ENCODE measurements around the gene CSNK1A1. TPM values are rescaled to one million over a fixed set of nuclear protein-coding genes. Genes with fewer than 3 reads are reported as not detected.

Gene CSNK1A1
- total and polyA plus RNA-seq, 4 donors: 43.0 to 108 (median 78.2) TPM

- Histone ChIP-seq H3K4me1 (ENCODE audit: control insufficient read depth in 4 of 4, insufficient read depth in 4 of 4, low read length in 3 of 4) (peaks cover 0 to 26% (median 14%) of the 10 kb centered on the region in 4 donors), H3K9me3 (ENCODE audit: control insufficient read depth in 4 of 4, low read length in 3 of 4) (no peaks in the 10 kb centered on the region)
- 83% methylated on average over 5 of the region's 5 CpGs for WGBS
Observed at GRCh38 chr5:149578896-149579295, 27.7 kb upstream of the CSNK1A1 start.

GRCh38 chr5:149576021-149576420 is 24.8 kb upstream of the CSNK1A1 start:
- no peak for DNase-seq (ENCODE audit: low spot score)
- H3K27ac ChIP-seq (ENCODE audit: low read depth in 1 of 2, low read length in 2 of 2): no peak overlapping the region
- no peaks in the 10 kb centered on the region for H3K27me3 ChIP-seq (ENCODE audit: control insufficient read depth in 4 of 4, insufficient read depth in 4 of 4, low read length in 3 of 4)
- H3K9me3 ChIP-seq (ENCODE audit: control insufficient read depth in 4 of 4, low read length in 3 of 4): no peaks in the 10 kb centered on the region
- H3K36me3 ChIP-seq (ENCODE audit: control insufficient read depth in 4 of 4, insufficient read depth in 3 of 4, low read depth in 1 of 4, low read length in 3 of 4): no peaks in the 10 kb centered on the region
- no peak overlapping the region for H3K4me3 ChIP-seq (ENCODE audit: low read depth in 1 of 3, low read length in 3 of 3)
- TF ChIP-seq REST (IDR thresholded peaks at IDR 0.05) (no peak), GABPA (IDR thresholded peaks at IDR 0.05 in 1 of 2, conservative IDR thresholded peaks at IDR 0.05 in 1 of 2) (no peak), HNF4G (IDR thresholded peaks at IDR 0.05) (no peak), JUND (IDR thresholded peaks at IDR 0.05) (no peak), EGR1 (IDR thresholded peaks at IDR 0.05; ENCODE audit: low read depth in 2 of 2) (no peak), YY1 (IDR thresholded peaks at IDR 0.05) (no peak), RAD21 (IDR thresholded peaks at IDR 0.05) (no peak), TAF1 (conservative IDR thresholded peaks at IDR 0.05) (no peak), FOXA1 (IDR thresholded peaks at IDR 0.05) (no peak), MAX (IDR thresholded peaks at IDR 0.05) (no peak), HNF4A (conservative IDR thresholded peaks at IDR 0.05) (no peak), RXRA (IDR thresholded peaks at IDR 0.05) (no peak), ZBTB33 (IDR thresholded peaks at IDR 0.05) (no peak), FOXA2 (IDR thresholded peaks at IDR 0.05) (no peak), SP1 (IDR thresholded peaks at IDR 0.05) (no peak), ATF3 (IDR thresholded peaks at IDR 0.05) (no peak), CTCF (IDR thresholded peaks at IDR 0.05; ENCODE audit: low read depth, low read length, missing input control) (no peak), NR2F2 (IDR thresholded peaks at IDR 0.05) (no peak)
- H3K4me1 ChIP-seq (ENCODE audit: control insufficient read depth in 4 of 4, insufficient read depth in 4 of 4, low read length in 3 of 4): peaks cover 0 to 3% (median 0%) of the 10 kb centered on the region in 4 donors
- no peak overlapping the region for H3K9ac ChIP-seq (ENCODE audit: low read depth in 1 of 2, low read length in 2 of 2)
- 89% methylated on average over 3 of the region's 3 CpGs for WGBS

More at GRCh38 chr5:149578896-149579295, 27.7 kb upstream of the CSNK1A1 start:
- H3K27ac ChIP-seq (ENCODE audit: low read depth in 1 of 2, low read length in 2 of 2): no peak overlapping the region
- no peaks in the 10 kb centered on the region for H3K27me3 ChIP-seq (ENCODE audit: control insufficient read depth in 4 of 4, insufficient read depth in 4 of 4, low read length in 3 of 4)
- no peak for TF ChIP-seq ATF3 (IDR thresholded peaks at IDR 0.05)
- TF ChIP-seq RAD21 (IDR thresholded peaks at IDR 0.05): no peak
- TF ChIP-seq JUND (IDR thresholded peaks at IDR 0.05): no peak
- no peak for TF ChIP-seq CTCF (IDR thresholded peaks at IDR 0.05; ENCODE audit: low read depth, low read length, missing input control)
- no peak overlapping the region for H3K9ac ChIP-seq (ENCODE audit: low read depth in 1 of 2, low read length in 2 of 2)
- H3K4me3 ChIP-seq (ENCODE audit: low read depth in 1 of 3, low read length in 3 of 3): no peak overlapping the region
- H3K36me3 ChIP-seq (ENCODE audit: control insufficient read depth in 4 of 4, insufficient read depth in 3 of 4, low read depth in 1 of 4, low read length in 3 of 4): no peaks in the 10 kb centered on the region
- no peak for DNase-seq (ENCODE audit: low spot score)

All from liver (tissue), 9 donors.